Hepatocyte (in vitro differentiated cells): ENCODE measurements around the gene IFI44L. TPM values are rescaled to one million over a fixed set of nuclear protein-coding genes. Genes with fewer than 3 reads are reported as not detected.

ENCODE experiments used
- DNase-seq: peaks from one replicate; pipeline ENCODE4 v3.0.0-alpha.2; 2016; ENCODE audit warnings: low spot score
- H2AFZ ChIP-seq: fragments of 200-600 bp; sonication (generic); 2 replicates; pipeline ENCODE4 v1.6.0; 2016; ENCODE audit warnings: antibody characterized with exemption, mild to moderate bottlenecking
- H3K27ac ChIP-seq: fragments of 200-600 bp; sonication (generic); 2 replicates; pipeline ENCODE4 v1.5.1; 2016; ENCODE audit warnings: mild to moderate bottlenecking
- H3K27me3 ChIP-seq: fragments of 200-600 bp; sonication (generic); 2 replicates; pipeline ENCODE4 v1.6.1; 2016
- H3K36me3 ChIP-seq: fragments of 200-600 bp; sonication (generic); replicated peaks from 2 replicates; pipeline ENCODE4 v1.5.1; 2016; ENCODE audit warnings: low read depth; ENCODE audit not compliant: insufficient read depth
- H3K4me1 ChIP-seq: fragments of 200-600 bp; sonication (generic); 2 replicates; pipeline ENCODE4 v1.5.1; 2016; ENCODE audit warnings: mild to moderate bottlenecking, moderate library complexity; ENCODE audit not compliant: insufficient read depth
- H3K4me2 ChIP-seq: fragments of 200-600 bp; sonication (generic); 2 replicates; pipeline ENCODE4 v1.6.0; 2016
- H3K4me3 ChIP-seq: fragments of 200-600 bp; sonication (generic); 2 replicates; pipeline ENCODE4 v1.5.1; 2016; ENCODE audit warnings: mild to moderate bottlenecking
- H3K79me2 ChIP-seq: fragments of 200-600 bp; sonication (generic); 2 replicates; pipeline ENCODE4 v1.6.0; 2017; ENCODE audit warnings: mild to moderate bottlenecking
- H3K9me2 ChIP-seq: fragments of 200-600 bp; sonication (generic); replicated peaks from 2 replicates; pipeline ENCODE4 v1.6.0; 2017; ENCODE audit warnings: mild to moderate bottlenecking; ENCODE audit not compliant: insufficient read depth
- H3K9me3 ChIP-seq: fragments of 200-600 bp; sonication (generic); 2 replicates; pipeline ENCODE4 v1.5.1; 2016; ENCODE audit warnings: low read depth, mild to moderate bottlenecking
- H4K20me1 ChIP-seq: fragments of 200-600 bp; sonication (generic); 2 replicates; pipeline ENCODE4 v1.6.0; 2016; ENCODE audit warnings: mild to moderate bottlenecking; ENCODE audit not compliant: insufficient read depth, poor library complexity, severe bottlenecking
- CTCF ChIP-seq: fragments of 200-600 bp; sonication (generic); IDR thresholded peaks from 2 replicates; pipeline ENCODE4 v1.5.1; 2016; ENCODE audit warnings: antibody characterized with exemption, mild to moderate bottlenecking; ENCODE audit not compliant: poor library complexity
- EZH2 ChIP-seq: fragments of 200-600 bp; sonication (generic); IDR thresholded peaks from 2 replicates; pipeline ENCODE4 v1.6.1; 2016; ENCODE audit warnings: antibody characterized with exemption, mild to moderate bottlenecking, borderline replicate concordance
- EZH2phosphoT487 ChIP-seq: fragments of 200-600 bp; sonication (generic); IDR thresholded peaks from one replicate; pipeline ENCODE4 v1.6.1; 2018; ENCODE audit warnings: antibody characterized with exemption, mild to moderate bottlenecking, low read depth, moderate library complexity; ENCODE audit not compliant: unreplicated experiment, severe bottlenecking
- WGBS: methylation state at CpG from one replicate; pipeline ENCODE4 v1.1.6; 2016; ENCODE audit warnings: low lambda C conversion rate; ENCODE audit errors: missing lambda C conversion rate; 5-methylcytosine and 5-hydroxymethylcytosine counted together
- polyA plus RNA-seq: library from polyadenylated mRNA; unstranded; fragments of >200 nt; fragmentation: Nextera tagmentation; extraction: Ambion mirVana; gene quantifications from 2 replicates; pipeline ENCODE4 v1.2.1, GENCODE V29; 2016
- total RNA-seq: library from RNA; depleted of rRNA; stranded (reverse); fragments of >200 nt; gene quantifications from 2 replicates; pipeline ENCODE4 v1.2.3, GENCODE V29; 2014

Gene IFI44L
- total and polyA plus RNA-seq, 2 experiments from 2014 or later: 0.19 to 2.6 TPM

- no peaks in the 10 kb centered on the region for H3K36me3 ChIP-seq
- no peaks in the 10 kb centered on the region for H4K20me1 ChIP-seq
- no peak overlapping the region for H3K4me3 ChIP-seq
- H3K4me2 ChIP-seq: no peak overlapping the region
- no peaks in the 10 kb centered on the region for H3K79me2 ChIP-seq
- H3K9me3 ChIP-seq: no peaks in the 10 kb centered on the region
- H3K27me3 ChIP-seq: no peaks in the 10 kb centered on the region
- H3K4me1 ChIP-seq: no peaks in the 10 kb centered on the region
- H2AFZ ChIP-seq: no peak overlapping the region
- 50% methylated on average over 2 of the region's 2 CpGs for WGBS
- no peaks in the 10 kb centered on the region for H3K9me2 ChIP-seq
- TF ChIP-seq CTCF (no peak), EZH2phosphoT487 (no peak), EZH2 (no peak)
- no peak for DNase-seq
- H3K27ac ChIP-seq: no peak overlapping the region
These were observed 14.0 kb upstream of the IFI44L start for GRCh38 chr1:78606274-78606673.

GRCh38 chr1:78607334-78607927 is 12.8 kb upstream of the IFI44L start:
- H3K27me3 ChIP-seq: no peaks in the 10 kb centered on the region
- H2AFZ ChIP-seq: no peak overlapping the region
- H3K4me2 ChIP-seq: no peak overlapping the region
- no peaks in the 10 kb centered on the region for H3K36me3 ChIP-seq
- H3K4me3 ChIP-seq: no peak overlapping the region
- H3K4me1 ChIP-seq: no peaks in the 10 kb centered on the region
- WGBS: 89% methylated on average over 5 of the region's 5 CpGs
- no peak overlapping the region for H3K27ac ChIP-seq
- no peaks in the 10 kb centered on the region for H3K9me2 ChIP-seq
- H3K79me2 ChIP-seq: no peaks in the 10 kb centered on the region
- no peaks in the 10 kb centered on the region for H3K9me3 ChIP-seq
- H4K20me1 ChIP-seq: no peaks in the 10 kb centered on the region
- peak; percentile 39 for DNase-seq
- TF ChIP-seq EZH2phosphoT487 (no peak), CTCF (peak; percentile 76), EZH2 (no peak)

GRCh38 chr1:78607944-78608343 is 12.3 kb upstream of the IFI44L start:
- Histone ChIP-seq H2AFZ (no peak overlapping the region), H3K4me2 (no peak overlapping the region)
- DNase-seq: peak; percentile 35

More at GRCh38 chr1:78607944-78608343, 12.3 kb upstream of the IFI44L start:
- H3K4me1 ChIP-seq: no peaks in the 10 kb centered on the region
- H4K20me1 ChIP-seq: no peaks in the 10 kb centered on the region
- H3K27me3 ChIP-seq: no peaks in the 10 kb centered on the region
- H3K9me2 ChIP-seq: no peaks in the 10 kb centered on the region
- TF ChIP-seq CTCF: no peak
- no peak for TF ChIP-seq EZH2
- TF ChIP-seq EZH2phosphoT487: no peak
- H3K9me3 ChIP-seq: no peaks in the 10 kb centered on the region
- H3K79me2 ChIP-seq: no peaks in the 10 kb centered on the region
- no peak overlapping the region for H3K27ac ChIP-seq
- 53% methylated on average over 4 of the region's 4 CpGs for WGBS
- no peaks in the 10 kb centered on the region for H3K36me3 ChIP-seq
- H3K4me3 ChIP-seq: no peak overlapping the region
